NT2/D1 (cell line): Measurements from ENCODE around the gene VSIG1.

ENCODE experiments used
- DNase-seq: peaks from one replicate; pipeline ENCODE4 v3.0.0-alpha.2; 2011; ENCODE audit warnings: low read depth, low spot score
- H3K27me3 ChIP-seq: 2 replicates; pipeline ENCODE4 v1.6.0; 2011; ENCODE audit warnings: mild to moderate bottlenecking; ENCODE audit not compliant: insufficient read length, insufficient read depth
- H3K36me3 ChIP-seq: 2 replicates; pipeline ENCODE4 v1.6.1; 2011; ENCODE audit warnings: mild to moderate bottlenecking, low read length, mixed read lengths; ENCODE audit not compliant: insufficient read depth, insufficient read length
- H3K4me1 ChIP-seq: 2 replicates; pipeline ENCODE4 v1.5.1; 2011; ENCODE audit not compliant: insufficient read depth, insufficient read length
- H3K4me3 ChIP-seq: 2 replicates; pipeline ENCODE4 v1.5.1; 2011; ENCODE audit warnings: low read depth; ENCODE audit not compliant: insufficient read length
- H3K9ac ChIP-seq: 2 replicates; pipeline ENCODE4 v1.6.0; 2011; ENCODE audit warnings: low read depth; ENCODE audit not compliant: insufficient read length
- H3K9me3 ChIP-seq: 2 replicates; pipeline ENCODE4 v1.5.1; 2011; ENCODE audit warnings: mild to moderate bottlenecking, low read length; ENCODE audit not compliant: insufficient read depth
- SUZ12 ChIP-seq: IDR thresholded peaks from 2 replicates; pipeline ENCODE4 v1.6.1; 2011; ENCODE audit not compliant: insufficient read length, insufficient read depth; ENCODE audit errors: extremely low read depth
- YY1 ChIP-seq: IDR thresholded peaks from 2 replicates; pipeline ENCODE4 v1.6.1; 2011; ENCODE audit not compliant: insufficient read length, insufficient read depth
- ZNF274 ChIP-seq: IDR thresholded peaks from 2 replicates; pipeline ENCODE4 v1.6.1; 2011; ENCODE audit warnings: mild to moderate bottlenecking, low read depth, low read length

Gene VSIG1

DNA sequence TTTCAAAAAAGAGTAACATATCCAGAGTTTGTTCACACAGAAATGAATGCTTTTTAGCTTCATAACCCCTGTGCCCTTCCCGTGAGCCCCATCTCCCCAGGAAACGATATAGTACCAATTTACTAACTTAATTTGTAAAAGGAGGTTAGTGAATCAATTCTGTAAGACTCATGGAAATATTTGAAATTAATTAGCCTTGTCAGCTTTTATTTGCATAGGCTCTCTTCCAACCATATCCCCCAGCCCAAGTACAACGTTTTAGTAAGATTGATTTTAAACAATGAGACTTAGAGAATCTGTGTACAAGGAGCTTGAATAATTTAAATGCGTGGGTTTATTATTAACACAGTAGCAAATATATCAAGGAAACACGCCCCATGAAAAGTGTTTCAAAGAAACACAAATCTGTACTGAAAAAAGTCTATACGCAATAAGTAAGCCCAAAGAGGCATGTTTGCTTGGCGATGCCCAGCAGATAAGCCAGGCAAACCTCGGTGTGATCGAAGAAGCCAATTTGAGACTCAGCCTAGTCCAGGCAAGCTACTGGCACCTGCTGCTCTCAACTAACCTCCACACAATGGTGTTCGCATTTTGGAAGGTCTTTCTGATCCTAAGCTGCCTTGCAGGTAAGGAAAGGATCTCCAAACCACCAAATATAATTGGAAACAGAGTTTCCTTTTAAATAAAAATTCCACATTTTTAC lies at the start of gene VSIG1:
Gene VSIG1, plus strand, starts transcription at position 512 of the 703 bp plus-strand sequence. Its CDS starts 66 bp downstream, at position 578.
- DNase-seq = no peak

DNA sequence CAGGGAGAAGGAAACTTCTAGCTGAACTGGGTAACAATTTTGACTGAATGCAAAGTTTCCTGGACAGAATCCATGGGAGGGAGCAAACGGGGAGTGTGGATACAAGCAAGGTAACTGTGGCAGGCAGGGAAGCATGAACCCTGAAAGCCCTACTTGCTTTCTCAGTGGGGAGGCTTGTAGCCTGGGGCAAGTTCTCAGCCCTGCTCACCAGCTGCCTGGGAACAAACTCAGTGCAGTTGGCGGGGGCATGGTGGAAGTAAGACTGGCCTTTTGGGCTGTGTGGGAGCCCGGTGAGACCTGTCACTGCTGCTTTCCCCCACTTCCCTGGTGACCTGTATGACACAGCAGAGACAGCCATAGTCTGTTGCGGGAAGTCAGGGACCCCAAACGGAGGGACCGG lies 48.7 kb upstream of the VSIG1 start:
- H3K27me3 ChIP-seq = no peaks in the 10 kb centered on the region

More for the DNA sequence above, at the start of gene VSIG1:
- TF ChIP-seq SUZ12 (no peak), ZNF274 (no peak), YY1 (no peak)
- Histone ChIP-seq H3K27me3 (no peaks in the 10 kb centered on the region), H3K4me3 (no peak within 1 kb of the TSS), H3K9me3 (no peaks in the 10 kb centered on the region), H3K4me1 (no peaks in the 10 kb centered on the region), H3K9ac (no peak within 1 kb of the TSS), H3K36me3 (no peaks in the 10 kb centered on the region)

DNA sequence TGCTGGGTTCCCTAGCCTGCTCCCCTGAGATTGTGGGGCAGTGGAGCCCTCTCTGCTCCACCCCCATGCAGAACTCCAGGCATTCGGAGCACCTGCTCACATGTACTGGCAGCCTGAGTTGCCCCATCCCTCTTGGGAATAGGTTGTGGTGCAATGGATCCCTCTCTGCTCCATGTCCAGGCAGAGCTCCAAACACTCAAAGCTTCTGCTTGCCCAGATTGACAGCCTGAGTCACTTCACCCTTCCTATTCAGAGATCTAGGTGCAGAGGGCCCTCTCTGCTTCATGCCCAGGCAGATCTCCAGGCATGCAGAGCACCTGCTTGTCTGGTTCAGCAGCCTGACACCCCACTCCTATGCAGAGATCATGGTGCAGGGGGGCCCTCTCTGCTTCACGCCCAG lies 44.1 kb upstream of the VSIG1 start:
- H3K36me3 ChIP-seq = no peaks in the 10 kb centered on the region
- no peak for DNase-seq
- H3K27me3 ChIP-seq = no peaks in the 10 kb centered on the region
- H3K4me3 ChIP-seq = no peak overlapping the region
- TF ChIP-seq ZNF274 = no peak
- TF ChIP-seq SUZ12 = no peak
- TF ChIP-seq YY1 = no peak
- no peaks in the 10 kb centered on the region for H3K4me1 ChIP-seq
- peaks cover 9% of the 10 kb centered on the region; the same call in 1 of the 2 replicates for H3K9me3 ChIP-seq
- H3K9ac ChIP-seq = no peak overlapping the region

More for the DNA sequence above, 48.7 kb upstream of the VSIG1 start:
- TF ChIP-seq YY1 (no peak), ZNF274 (no peak), SUZ12 (no peak)
- Histone ChIP-seq H3K9ac (no peak overlapping the region), H3K4me1 (no peaks in the 10 kb centered on the region), H3K36me3 (no peaks in the 10 kb centered on the region), H3K4me3 (no peak overlapping the region), H3K9me3 (peaks cover 5% of the 10 kb centered on the region; the same call in 1 of the 2 replicates)
- no peak for DNase-seq

DNA sequence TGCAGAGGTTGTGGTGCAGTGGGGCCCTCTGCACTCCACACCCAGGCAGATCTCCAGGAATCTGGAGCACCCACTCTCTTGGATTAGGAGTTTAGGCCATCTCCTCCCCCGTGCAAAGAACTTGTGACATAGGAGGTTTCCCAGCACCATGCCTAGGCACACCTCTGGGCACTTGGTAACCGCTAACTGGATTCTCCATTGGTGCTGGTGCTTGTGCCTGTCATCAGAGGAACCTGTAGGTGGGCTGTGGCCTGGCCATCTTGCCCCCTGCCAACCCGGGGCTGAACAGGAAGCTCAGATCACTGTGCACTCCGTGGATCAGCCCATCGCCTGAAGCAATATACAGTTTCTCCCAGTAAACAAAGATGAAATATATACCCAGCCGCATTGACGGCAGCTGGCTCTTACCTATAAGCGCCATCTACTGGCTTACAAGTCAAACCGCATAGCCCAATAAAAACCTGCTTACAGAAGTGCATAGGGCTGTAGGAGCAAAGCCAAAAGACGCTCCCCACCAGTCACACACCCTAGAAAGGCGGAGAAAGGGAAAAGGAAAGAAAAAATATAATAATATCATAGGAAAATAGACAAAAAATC lies 43.5 kb upstream of the VSIG1 start:
- no peaks in the 10 kb centered on the region for H3K27me3 ChIP-seq
- peaks cover 9% of the 10 kb centered on the region; the same call in 1 of the 2 replicates for H3K9me3 ChIP-seq
- no peak overlapping the region for H3K9ac ChIP-seq
- H3K4me3 ChIP-seq = no peak overlapping the region
- DNase-seq = no peak
- H3K36me3 ChIP-seq = no peaks in the 10 kb centered on the region
- H3K4me1 ChIP-seq = no peaks in the 10 kb centered on the region
- TF ChIP-seq SUZ12 (no peak), ZNF274 (no peak), YY1 (no peak)

DNA sequence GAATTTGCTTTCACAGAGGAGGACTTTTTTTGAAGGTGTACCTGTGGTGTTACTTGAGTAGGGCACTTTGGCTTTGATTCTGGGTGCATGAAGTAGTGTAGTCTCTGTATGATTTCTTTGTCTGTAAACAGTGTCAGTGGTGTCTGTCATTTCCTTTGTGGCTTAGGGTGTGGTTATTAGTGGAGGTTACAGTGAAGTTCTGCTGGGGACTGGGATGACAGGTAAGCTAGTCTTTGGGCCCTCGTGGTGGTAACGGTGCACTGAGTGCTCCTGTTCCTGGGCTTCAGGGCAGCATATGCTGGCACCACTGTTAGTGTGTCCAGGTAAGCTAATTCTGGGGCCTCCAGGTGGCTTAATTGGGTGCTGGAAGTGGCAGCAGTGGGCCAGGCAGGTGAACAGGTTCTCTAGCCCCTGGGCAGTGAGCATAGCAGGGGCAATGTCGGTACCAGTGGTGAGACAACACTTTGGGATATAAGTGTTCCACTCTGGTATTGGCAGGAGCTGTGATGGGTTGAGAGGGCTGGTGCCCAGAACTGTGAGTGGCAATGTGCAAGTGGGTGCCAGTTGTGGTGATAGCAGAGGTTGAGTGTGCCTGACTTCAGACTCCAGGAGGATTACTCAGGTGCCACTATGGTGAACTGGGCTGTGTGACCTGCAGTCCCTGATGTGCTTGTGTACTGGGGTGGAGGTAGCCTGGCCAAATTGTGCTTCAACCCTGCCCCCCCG lies 26.0 kb upstream of the VSIG1 start:
- H3K9me3 ChIP-seq = no peaks in the 10 kb centered on the region
- H3K27me3 ChIP-seq = no peaks in the 10 kb centered on the region
- TF ChIP-seq YY1 = no peak
- TF ChIP-seq ZNF274 = no peak
- TF ChIP-seq SUZ12 = no peak
- DNase-seq = no peak
- peaks cover 5% of the 10 kb centered on the region for H3K4me1 ChIP-seq
- no peak overlapping the region for H3K9ac ChIP-seq
- no peaks in the 10 kb centered on the region for H3K36me3 ChIP-seq
- no peak overlapping the region for H3K4me3 ChIP-seq

DNA sequence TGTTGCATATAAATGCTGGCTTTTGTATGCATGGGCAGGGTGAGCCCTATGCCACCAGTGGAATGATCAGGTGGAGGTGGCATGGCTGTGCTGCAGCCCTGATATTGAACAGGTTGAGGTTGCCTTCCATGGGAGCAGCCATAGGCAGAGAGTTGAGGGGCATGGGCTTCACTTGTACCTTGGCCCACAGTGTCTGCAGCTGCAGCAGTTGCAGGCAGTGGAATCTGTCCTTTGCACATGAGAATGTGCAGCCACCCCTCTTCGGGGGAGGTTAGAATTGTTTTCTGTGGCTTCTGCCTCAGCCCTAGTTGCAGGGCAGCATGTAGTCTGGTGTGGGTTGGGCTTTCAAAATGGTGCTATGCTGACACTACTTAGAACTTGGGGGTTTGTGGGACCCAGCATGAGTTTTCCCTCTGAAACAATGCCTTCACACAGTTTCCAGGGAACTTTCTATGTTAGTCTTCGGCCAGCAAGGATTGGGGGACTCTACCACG lies 25.4 kb upstream of the VSIG1 start:
- H3K4me3 ChIP-seq = no peak overlapping the region
- no peaks in the 10 kb centered on the region for H3K36me3 ChIP-seq
- H3K27me3 ChIP-seq = no peaks in the 10 kb centered on the region
- no peak for DNase-seq
- peaks cover 5% of the 10 kb centered on the region for H3K4me1 ChIP-seq
- H3K9me3 ChIP-seq = no peaks in the 10 kb centered on the region
- no peak overlapping the region for H3K9ac ChIP-seq
- TF ChIP-seq YY1 (no peak), ZNF274 (no peak), SUZ12 (no peak)

DNA sequence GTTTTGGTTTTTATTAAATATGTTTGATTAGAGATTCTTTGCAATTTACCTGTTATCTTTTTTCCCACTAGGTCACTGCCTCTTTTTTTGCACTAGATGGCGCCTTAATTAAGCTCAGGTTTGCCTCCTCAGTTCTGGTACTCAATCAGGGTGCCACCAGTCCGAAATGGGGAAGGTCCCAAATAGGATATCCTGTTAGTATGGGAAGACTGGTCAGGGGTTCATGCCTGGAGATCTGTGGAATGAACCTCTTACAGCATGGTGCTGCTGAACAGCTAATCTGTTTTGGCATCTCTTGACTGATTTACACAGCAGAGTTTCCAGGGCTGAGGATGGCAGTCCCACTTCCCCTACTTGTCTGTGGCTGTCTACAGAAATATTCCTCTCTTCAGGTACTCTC lies 24.2 kb upstream of the VSIG1 start:
- Histone ChIP-seq H3K27me3 (no peaks in the 10 kb centered on the region), H3K4me1 (peaks cover 5% of the 10 kb centered on the region), H3K9ac (no peak overlapping the region), H3K36me3 (no peaks in the 10 kb centered on the region), H3K9me3 (no peaks in the 10 kb centered on the region), H3K4me3 (no peak overlapping the region)
- no peak for DNase-seq
- TF ChIP-seq ZNF274 (no peak), YY1 (no peak), SUZ12 (no peak)
